ENCODE data around the gene DNAJC18.
A peak's percentile ranks its signal among the peaks of the same experiment; 100 is the strongest.

The DNAJC18 gene

GRCh38 chr5:139408191-139408590, 31.1 kb downstream of the DNAJC18 start:
- no peaks in the 10 kb centered on the region for H4K20me1 ChIP-seq (ENCODE audit: insufficient read depth, low read length)
- H3K4me2 ChIP-seq (ENCODE audit: low read length) = peak overlapping the region; percentile 27; the same call in 1 of the 2 replicates
- H3K27me3 ChIP-seq (ENCODE audit: insufficient read depth, low read length) = no peaks in the 10 kb centered on the region
- H3K79me2 ChIP-seq (ENCODE audit: insufficient read depth, low read length) = no peaks in the 10 kb centered on the region
- no peak for TF ChIP-seq CTCF (IDR thresholded peaks at IDR 0.05; ENCODE audit: low read length)
- no peak for TF ChIP-seq EZH2 (IDR thresholded peaks at IDR 0.05; ENCODE audit: borderline replicate concordance, low read length)
- peaks cover 31% of the 10 kb centered on the region for H3K4me1 ChIP-seq (ENCODE audit: insufficient read depth, low read length, severe bottlenecking)
- H3K27ac ChIP-seq (ENCODE audit: low read depth, low read length, poor library complexity, severe bottlenecking) = peak overlapping the region; percentile 60
- no peaks in the 10 kb centered on the region for H3K9me3 ChIP-seq (ENCODE audit: low read length)
- H3K9ac ChIP-seq (ENCODE audit: low read length) = no peak overlapping the region
- H3F3A ChIP-seq (ENCODE audit: insufficient read depth, low read length) = no peaks in the 10 kb centered on the region
- H3K4me3 ChIP-seq (ENCODE audit: low read depth, low read length, poor library complexity, severe bottlenecking) = no peak overlapping the region
- no peaks in the 10 kb centered on the region for H3K9me2 ChIP-seq (ENCODE audit: low read depth, low read length)
- H2AFZ ChIP-seq (ENCODE audit: low read length) = no peak overlapping the region
- no peaks in the 10 kb centered on the region for H3K36me3 ChIP-seq (ENCODE audit: insufficient read depth, low read length)

GRCh38 chr5:139407517-139407916, 31.8 kb downstream of the DNAJC18 start:
- Histone ChIP-seq H3K36me3 (ENCODE audit: insufficient read depth, low read length) (no peaks in the 10 kb centered on the region), H3K27me3 (ENCODE audit: insufficient read depth, low read length) (no peaks in the 10 kb centered on the region), H3K4me3 (ENCODE audit: low read depth, low read length, poor library complexity, severe bottlenecking) (no peak overlapping the region), H3K9me3 (ENCODE audit: low read length) (no peaks in the 10 kb centered on the region), H4K20me1 (ENCODE audit: insufficient read depth, low read length) (no peaks in the 10 kb centered on the region), H3K9ac (ENCODE audit: low read length) (peak overlapping the region; percentile 0; the same call in 1 of the 2 replicates), H3K79me2 (ENCODE audit: insufficient read depth, low read length) (no peaks in the 10 kb centered on the region), H2AFZ (ENCODE audit: low read length) (no peak overlapping the region), H3F3A (ENCODE audit: insufficient read depth, low read length) (no peaks in the 10 kb centered on the region), H3K4me1 (ENCODE audit: insufficient read depth, low read length, severe bottlenecking) (peaks cover 38% of the 10 kb centered on the region), H3K9me2 (ENCODE audit: low read depth, low read length) (no peaks in the 10 kb centered on the region), H3K27ac (ENCODE audit: low read depth, low read length, poor library complexity, severe bottlenecking) (peak overlapping the region; percentile 60), H3K4me2 (ENCODE audit: low read length) (peak overlapping the region; percentile 27; the same call in 1 of the 2 replicates)
- no peak for TF ChIP-seq EZH2 (IDR thresholded peaks at IDR 0.05; ENCODE audit: borderline replicate concordance, low read length)
- no peak for TF ChIP-seq CTCF (IDR thresholded peaks at IDR 0.05; ENCODE audit: low read length)

GRCh38 chr5:139406963-139407362, 32.4 kb downstream of the DNAJC18 start:
- Histone ChIP-seq H3K4me2 (ENCODE audit: low read length) (no peak overlapping the region; the same call in 1 of the 2 replicates), H3K27me3 (ENCODE audit: insufficient read depth, low read length) (no peaks in the 10 kb centered on the region), H3K9me3 (ENCODE audit: low read length) (no peaks in the 10 kb centered on the region), H3F3A (ENCODE audit: insufficient read depth, low read length) (no peaks in the 10 kb centered on the region), H4K20me1 (ENCODE audit: insufficient read depth, low read length) (no peaks in the 10 kb centered on the region), H3K36me3 (ENCODE audit: insufficient read depth, low read length) (no peaks in the 10 kb centered on the region), H3K27ac (ENCODE audit: low read depth, low read length, poor library complexity, severe bottlenecking) (peak overlapping the region; percentile 60), H3K4me1 (ENCODE audit: insufficient read depth, low read length, severe bottlenecking) (peaks cover 38% of the 10 kb centered on the region), H3K79me2 (ENCODE audit: insufficient read depth, low read length) (no peaks in the 10 kb centered on the region), H3K4me3 (ENCODE audit: low read depth, low read length, poor library complexity, severe bottlenecking) (no peak overlapping the region), H2AFZ (ENCODE audit: low read length) (no peak overlapping the region), H3K9ac (ENCODE audit: low read length) (peak overlapping the region; percentile 0; the same call in 1 of the 2 replicates), H3K9me2 (ENCODE audit: low read depth, low read length) (no peaks in the 10 kb centered on the region)
- TF ChIP-seq CTCF (IDR thresholded peaks at IDR 0.05; ENCODE audit: low read length) = no peak
- no peak for TF ChIP-seq EZH2 (IDR thresholded peaks at IDR 0.05; ENCODE audit: borderline replicate concordance, low read length)

Data from OCI-LY1 (cell line).